Keratinocyte (primary cell): ENCODE data around the gene MRPS33. TPM values are rescaled to one million over a fixed set of nuclear protein-coding genes. Genes with fewer than 3 reads are reported as not detected.

ENCODE experiments used
- DNase-seq: peaks from one replicate; pipeline ENCODE4 v3.0.0-alpha.2; 2011; ENCODE audit warnings: low read depth, missing footprints, low spot score
- FAIRE-seq: peaks from 2 replicates; lab custom pipeline; 2011; peaks lifted over from hg19 to GRCh38; lab: Jason Lieb, UNC
- H2AFZ ChIP-seq: 2 replicates; pipeline ENCODE4 v1.6.0; 2012; ENCODE audit warnings: low read length, control low read depth, inconsistent platforms; ENCODE audit not compliant: control insufficient read depth
- H3K27ac ChIP-seq: 2 replicates; pipeline ENCODE4 v1.5.1; 2011; ENCODE audit warnings: low read length; ENCODE audit not compliant: control insufficient read depth, insufficient read depth
- H3K27me3 ChIP-seq: 3 replicates; pipeline ENCODE4 v1.6.0; 2011; ENCODE audit warnings: low read length; ENCODE audit not compliant: control insufficient read depth, insufficient read depth; ENCODE audit errors: extremely low read depth
- H3K36me3 ChIP-seq, 2 experiments: 2 replicates in 1 of 2; 3 replicates in 1 of 2; pipeline ENCODE4 v1.5.1; 2011; ENCODE audit warnings: low read length in 2 of 2, mild to moderate bottlenecking in 1 of 2; ENCODE audit not compliant: control insufficient read depth in 2 of 2, insufficient read depth in 2 of 2; ENCODE audit errors: extremely low read depth in 1 of 2
- H3K4me1 ChIP-seq: 3 replicates; pipeline ENCODE4 v1.5.1; 2011; ENCODE audit warnings: low read length; ENCODE audit not compliant: control insufficient read depth, insufficient read depth; ENCODE audit errors: extremely low read depth
- H3K4me2 ChIP-seq: 3 replicates; pipeline ENCODE4 v1.6.0; 2011; ENCODE audit warnings: low read depth, low read length; ENCODE audit not compliant: control insufficient read depth, insufficient read depth; ENCODE audit errors: extremely low read depth
- H3K4me3 ChIP-seq, 3 experiments: fragments of 200-600 bp in 1 of 3; sonication (generic) in 1 of 3; 2 replicates in 2 of 3; 3 replicates in 1 of 3; pipeline ENCODE4 v1.5.1; 2011 to 2016; ENCODE audit warnings: low read length in 3 of 3, mild to moderate bottlenecking in 3 of 3, control low read depth in 2 of 3, inconsistent platforms in 1 of 3, low read depth in 1 of 3, mixed read lengths in 1 of 3, mixed run types in 1 of 3, moderate library complexity in 1 of 3; ENCODE audit not compliant: control insufficient read depth in 2 of 3, insufficient read depth in 2 of 3; ENCODE audit errors: extremely low read depth in 1 of 3
- H3K79me2 ChIP-seq: 2 replicates; pipeline ENCODE4 v1.6.0; 2012; ENCODE audit warnings: low read length; ENCODE audit not compliant: control insufficient read depth, insufficient read depth
- H3K9ac ChIP-seq: 3 replicates; pipeline ENCODE4 v1.6.0; 2011; ENCODE audit warnings: low read length; ENCODE audit not compliant: control insufficient read depth, insufficient read depth; ENCODE audit errors: extremely low read depth
- H3K9me1 ChIP-seq: 3 replicates; pipeline ENCODE4 v1.6.0; 2011; ENCODE audit warnings: low read length; ENCODE audit not compliant: control insufficient read depth, insufficient read depth; ENCODE audit errors: extremely low read depth
- H3K9me3 ChIP-seq: 2 replicates; pipeline ENCODE4 v1.5.1; 2012; ENCODE audit warnings: low read depth, low read length; ENCODE audit not compliant: control insufficient read depth
- H4K20me1 ChIP-seq: 3 replicates; pipeline ENCODE4 v1.6.0; 2011; ENCODE audit warnings: low read length; ENCODE audit not compliant: control insufficient read depth, insufficient read depth; ENCODE audit errors: extremely low read depth
- CTCF ChIP-seq, 3 experiments: IDR thresholded peaks in 1 of 3; conservative IDR thresholded peaks in 1 of 3; optimal IDR thresholded peaks in 1 of 3; 2 replicates in 2 of 3; 3 replicates in 1 of 3; pipeline versions ENCODE3 to v1.5.1; 2011; ENCODE audit warnings: low read length in 3 of 3, mild to moderate bottlenecking in 3 of 3, moderate library complexity in 2 of 3, control low read depth in 1 of 3, inconsistent platforms in 1 of 3; ENCODE audit not compliant: insufficient read depth in 2 of 3; ENCODE audit errors: extremely low read depth in 1 of 3
- EZH2 ChIP-seq: IDR thresholded peaks from one replicate; pipeline ENCODE4 v1.6.1; 2012; ENCODE audit warnings: inconsistent platforms, mild to moderate bottlenecking, low read length, moderate library complexity
- dilution Hi-C: fragments of 300-500 bp; cut with MboI; formaldehyde crosslinking; loops from one replicate; pipeline ENCODE4 v1.7.0; 2020; ENCODE audit warnings: low sequenced_read_pairs; ENCODE audit not compliant: extremely low pct_ligation_motif_present
- polyA plus RNA-seq, 5 experiments: library from polyadenylated mRNA; depleted of rRNA in 3 of 5; stranded (reverse) in 3 of 5; stranded (forward) in 1 of 5; unstranded in 1 of 5; fragments of >200 nt; gene quantifications; 1 replicate in 1 of 5; 2 replicates in 3 of 5; 3 replicates in 1 of 5; pipeline versions ENCODE4 v1.2.1 to v1.2.3, GENCODE V29; 2011 to 2012; ENCODE audit warnings: missing spikeins in 2 of 5, low read depth in 1 of 5, low replicate concordance in 1 of 5

MRPS33 gene
- polyA plus RNA-seq, 1 donor (not counting 4 experiments of a cell fraction or from before 2014, with no cell fraction given) = 141 TPM

GRCh38 chr7:140967438-140967837 is 47.3 kb downstream of the MRPS33 start:
- Histone ChIP-seq H3K27ac (no peak overlapping the region), H2AFZ (no peak overlapping the region), H3K27me3 (no peaks in the 10 kb centered on the region), H4K20me1 (no peaks in the 10 kb centered on the region), H3K9me1 (no peaks in the 10 kb centered on the region), H3K4me3 (no peak overlapping the region), H3K79me2 (no peaks in the 10 kb centered on the region), H3K9ac (no peak overlapping the region), H3K4me2 (no peak overlapping the region), H3K36me3 (no peaks in the 10 kb centered on the region), H3K4me1 (no peaks in the 10 kb centered on the region), H3K9me3 (no peaks in the 10 kb centered on the region)
- dilution Hi-C loops = no loop called here
- TF ChIP-seq EZH2 (no peak), CTCF (optimal IDR thresholded peaks at IDR 0.05 in 1 of 3, IDR thresholded peaks at IDR 0.05 in 1 of 3, conservative IDR thresholded peaks at IDR 0.05 in 1 of 3; ENCODE audit: extremely low read depth in 1 of 3, insufficient read depth in 2 of 3, low read length in 3 of 3) (no peak)
- no peak for FAIRE-seq
- DNase-seq = no peak

- Histone ChIP-seq H2AFZ (no peak overlapping the region), H4K20me1 (no peaks in the 10 kb centered on the region), H3K36me3 (no peaks in the 10 kb centered on the region), H3K4me2 (no peak overlapping the region), H3K27me3 (no peaks in the 10 kb centered on the region), H3K9me3 (no peaks in the 10 kb centered on the region), H3K9me1 (no peaks in the 10 kb centered on the region), H3K4me3 (no peak overlapping the region), H3K79me2 (no peaks in the 10 kb centered on the region), H3K9ac (no peak overlapping the region), H3K4me1 (no peaks in the 10 kb centered on the region), H3K27ac (no peak overlapping the region)
- DNase-seq = no peak
- dilution Hi-C loops = no loop called here
- no peak for TF ChIP-seq CTCF (optimal IDR thresholded peaks at IDR 0.05 in 1 of 3, IDR thresholded peaks at IDR 0.05 in 1 of 3, conservative IDR thresholded peaks at IDR 0.05 in 1 of 3; ENCODE audit: extremely low read depth in 1 of 3, insufficient read depth in 2 of 3, low read length in 3 of 3)
- no peak for TF ChIP-seq EZH2
- no peak for FAIRE-seq
These were observed 48.1 kb downstream of the MRPS33 start for GRCh38 chr7:140966561-140967233.
